PC-9 (cell line): Measurements from ENCODE around the gene INPP5J. TPM values are rescaled to one million over a fixed set of nuclear protein-coding genes. Genes with fewer than 3 reads are reported as not detected.
A peak's percentile ranks its signal among the peaks of the same experiment; 100 is the strongest.

Experiments
- BruUV-seq: library from RNA; stranded (reverse); fragments of 400-500 nt; replicated peaks from 2 replicates; lab custom pipeline; 2021; lab: Mats Ljungman, UMichigan
- CTCF ChIA-PET: fragments of 300-600 bp; sonication (Branson Sonifier 250); formaldehyde crosslinking; loops from one replicate; lab custom pipeline; 2022; ENCODE audit warnings: antibody characterized with exemption; lab: Charles Lee
- POLR2A ChIA-PET: fragments of 300-600 bp; sonication (Branson Sonifier 250); formaldehyde crosslinking; loops from one replicate; lab custom pipeline; 2022; ENCODE audit warnings: antibody characterized with exemption; ENCODE audit not compliant: unreplicated experiment; lab: Charles Lee
- DNase-seq, 2 experiments: peaks; one replicate each; pipeline versions ENCODE4 v3.0.0 to v3.0.0-alpha.2; 2015 to 2022; ENCODE audit warnings: mixed read lengths in 1 of 2
- H2AFZ ChIP-seq: fragments of 200-600 bp; sonication (generic); 2 replicates; pipeline ENCODE4 v1.8.1; 2017; ENCODE audit warnings: antibody characterized with exemption
- H3F3A ChIP-seq: fragments of 200-600 bp; sonication (generic); 2 replicates; pipeline ENCODE4 v1.8.1; 2017; ENCODE audit warnings: antibody characterized with exemption, mild to moderate bottlenecking, low read depth; ENCODE audit not compliant: insufficient read depth
- H3K27ac ChIP-seq: fragments of 200-600 bp; sonication (generic); 2 replicates; pipeline ENCODE4 v1.6.1; 2016; ENCODE audit warnings: mixed run types
- H3K27me3 ChIP-seq: fragments of 200-600 bp; sonication (generic); 2 replicates; pipeline ENCODE4 v1.6.1; 2016; ENCODE audit warnings: low read depth, mixed run types; ENCODE audit not compliant: insufficient read depth
- H3K36me3 ChIP-seq: fragments of 200-600 bp; sonication (generic); 2 replicates; pipeline ENCODE4 v1.6.1; 2016; ENCODE audit warnings: low read depth, mixed run types
- H3K4me1 ChIP-seq: fragments of 200-600 bp; sonication (generic); replicated peaks from 2 replicates; pipeline ENCODE4 v1.6.1; 2016; ENCODE audit warnings: mixed run types; ENCODE audit not compliant: insufficient read depth
- H3K4me2 ChIP-seq: fragments of 200-600 bp; sonication (generic); 2 replicates; pipeline ENCODE4 v1.6.1; 2017; ENCODE audit warnings: mixed run types
- H3K4me3 ChIP-seq: fragments of 200-600 bp; sonication (generic); 2 replicates; pipeline ENCODE4 v1.6.1; 2016; ENCODE audit warnings: mixed run types
- H3K79me2 ChIP-seq: fragments of 200-600 bp; sonication (generic); 2 replicates; pipeline ENCODE4 v1.6.1; 2017; ENCODE audit warnings: low read depth, mixed run types
- H3K9me2 ChIP-seq: fragments of 200-600 bp; sonication (generic); 2 replicates; pipeline ENCODE4 v1.8.1; 2017; ENCODE audit warnings: mild to moderate bottlenecking; ENCODE audit not compliant: insufficient read depth
- H3K9me3 ChIP-seq: fragments of 200-600 bp; sonication (generic); 2 replicates; pipeline ENCODE4 v1.8.1; 2016; ENCODE audit warnings: low read depth; ENCODE audit not compliant: insufficient read depth
- H4K20me1 ChIP-seq: fragments of 200-600 bp; sonication (generic); 2 replicates; pipeline ENCODE4 v1.8.1; 2017; ENCODE audit not compliant: insufficient read depth
- CTCF ChIP-seq: fragments of 200-600 bp; sonication (generic); conservative IDR thresholded peaks from 2 replicates; pipeline ENCODE4 v1.6.1; 2017; ENCODE audit warnings: mixed run types, antibody characterized with exemption, mild to moderate bottlenecking, moderate library complexity
- EZH2 ChIP-seq: fragments of 200-600 bp; sonication (generic); IDR thresholded peaks from 2 replicates; pipeline ENCODE4 v1.8.0; 2017; ENCODE audit warnings: antibody characterized with exemption, low read depth
- intact Hi-C: fragments of 100-400 bp; cut with micrococcal nuclease; formaldehyde crosslinking; loops from one replicate; pipeline ENCODE4 v1.10.0; 2022; ENCODE audit not compliant: unreplicated experiment
- total RNA-seq: library from RNA; stranded (reverse); gene quantifications from 2 replicates; pipeline ENCODE4 v1.2.3, GENCODE V29; 2021

INPP5J gene
- total RNA-seq, 1 experiment from 2014 or later, result 1.7 TPM

GRCh38 chr22:31106731-31107177 lies 16.0 kb upstream of the INPP5J start:
- no peaks in the 10 kb centered on the region for H3K36me3 ChIP-seq
- ChIA-PET CTCF (interaction anchor here (1.4 kb wide), 1 partner anchor 50 kb away, joined by 5 read pairs; no protein-coding TSS in a partner anchor), POLR2A (no interaction called here)
- H3K4me1 ChIP-seq, result peaks cover 26% of the 10 kb centered on the region
- H3K27me3 ChIP-seq, result no peaks in the 10 kb centered on the region
- intact Hi-C loops, result loop anchor here (1.0 to 10.0 kb wide), 4 partner anchors 43 to 166 kb away; partner anchors contain the start of gene LIMK2
- DNase-seq, result peak in 1 of 2 experiments; percentile 22
- H2AFZ ChIP-seq, result peak overlapping the region; percentile 75
- peak overlapping the region; percentile 75 for H3K4me2 ChIP-seq
- no peaks in the 10 kb centered on the region for H3K9me3 ChIP-seq
- no peaks in the 10 kb centered on the region for H4K20me1 ChIP-seq
- TF ChIP-seq CTCF (no peak), EZH2 (no peak)
- BruUV-seq, result TSS peak; percentile 72
- no peaks in the 10 kb centered on the region for H3K9me2 ChIP-seq
- H3K4me3 ChIP-seq, result peak overlapping the region; percentile 54; the same call in 1 of the 2 replicates
- H3K27ac ChIP-seq, result no peak overlapping the region
- H3K79me2 ChIP-seq, result no peaks in the 10 kb centered on the region
- peaks cover 39% of the 10 kb centered on the region for H3F3A ChIP-seq

- peaks cover 34% of the 10 kb centered on the region for H3F3A ChIP-seq
- BruUV-seq, result no TSS peak
- POLR2A ChIA-PET, result interaction anchor here (0.5 to 0.9 kb wide), 5 partner anchors 9 to 870 kb away, joined by 4 to 11 read pairs (median 5); partner anchors contain the start of genes PES1 and RNF185
Observed at GRCh38 chr22:31107178-31107893, 15.4 kb upstream of the INPP5J start, which contains the start of gene SELENOM. SELENOM (minus strand) TSS chr22:31107568; CDS start chr22:31107505, 63 bp downstream.

More at GRCh38 chr22:31107178-31107893, 15.4 kb upstream of the INPP5J start, which contains the start of gene SELENOM:
- Histone ChIP-seq H4K20me1 (no peaks in the 10 kb centered on the region), H3K36me3 (no peaks in the 10 kb centered on the region), H3K27me3 (no peaks in the 10 kb centered on the region), H3K27ac (no peak within 1 kb of the TSS), H3K9me2 (no peaks in the 10 kb centered on the region), H3K4me2 (peak within 1 kb of the TSS; percentile 86), H3K9me3 (no peaks in the 10 kb centered on the region), H3K4me3 (peak within 1 kb of the TSS; percentile 54), H2AFZ (peak within 1 kb of the TSS; percentile 75), H3K4me1 (peaks cover 20% of the 10 kb centered on the region), H3K79me2 (no peaks in the 10 kb centered on the region)
- peak; percentile 93 to 97 for DNase-seq
- CTCF ChIA-PET, result interaction anchor here (0.5 to 1.4 kb wide), 15 partner anchors 11 to 1004 kb away, joined by 3 to 12 read pairs (median 3); partner anchors contain the start of gene MORC2
- TF ChIP-seq CTCF (peak; percentile 96), EZH2 (no peak)
- intact Hi-C loops, result loop anchor here (1.0 to 10.0 kb wide), 4 partner anchors 42 to 165 kb away; partner anchors contain the start of gene LIMK2
